ENCODE data around the gene USH2A.

DNA sequence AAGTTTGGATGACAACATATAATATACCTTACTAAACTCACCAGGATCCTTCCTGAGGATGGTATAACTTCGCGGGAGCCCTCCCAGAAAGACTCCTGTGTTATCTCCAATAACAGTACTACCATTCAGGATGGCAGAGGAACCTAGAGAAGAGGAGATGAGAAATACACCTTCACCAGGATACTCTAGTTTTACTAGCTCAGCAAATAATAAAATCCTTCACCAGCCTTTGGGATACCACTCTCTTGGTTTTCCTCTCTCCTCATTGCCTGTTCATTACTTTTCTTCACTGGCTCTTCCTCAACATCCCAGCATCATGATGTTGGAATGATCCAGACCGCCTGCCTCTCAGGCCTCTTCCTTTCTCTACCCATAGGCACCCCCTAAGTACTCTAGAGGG is 336.6 kb downstream of the USH2A start:
- TF ChIP-seq EZH2phosphoT487 (IDR thresholded peaks at IDR 0.05; ENCODE audit: insufficient read depth, low read depth) = no peak
- TF ChIP-seq EZH2 (IDR thresholded peaks at IDR 0.05; ENCODE audit: insufficient read depth, poor library complexity, severe bottlenecking) = no peak

Measured in GM23248 (cell line).